ENCODE results near the gene EPN2.
A peak's percentile ranks its signal among the peaks of the same experiment; 100 is the strongest.

Gene EPN2

DNA sequence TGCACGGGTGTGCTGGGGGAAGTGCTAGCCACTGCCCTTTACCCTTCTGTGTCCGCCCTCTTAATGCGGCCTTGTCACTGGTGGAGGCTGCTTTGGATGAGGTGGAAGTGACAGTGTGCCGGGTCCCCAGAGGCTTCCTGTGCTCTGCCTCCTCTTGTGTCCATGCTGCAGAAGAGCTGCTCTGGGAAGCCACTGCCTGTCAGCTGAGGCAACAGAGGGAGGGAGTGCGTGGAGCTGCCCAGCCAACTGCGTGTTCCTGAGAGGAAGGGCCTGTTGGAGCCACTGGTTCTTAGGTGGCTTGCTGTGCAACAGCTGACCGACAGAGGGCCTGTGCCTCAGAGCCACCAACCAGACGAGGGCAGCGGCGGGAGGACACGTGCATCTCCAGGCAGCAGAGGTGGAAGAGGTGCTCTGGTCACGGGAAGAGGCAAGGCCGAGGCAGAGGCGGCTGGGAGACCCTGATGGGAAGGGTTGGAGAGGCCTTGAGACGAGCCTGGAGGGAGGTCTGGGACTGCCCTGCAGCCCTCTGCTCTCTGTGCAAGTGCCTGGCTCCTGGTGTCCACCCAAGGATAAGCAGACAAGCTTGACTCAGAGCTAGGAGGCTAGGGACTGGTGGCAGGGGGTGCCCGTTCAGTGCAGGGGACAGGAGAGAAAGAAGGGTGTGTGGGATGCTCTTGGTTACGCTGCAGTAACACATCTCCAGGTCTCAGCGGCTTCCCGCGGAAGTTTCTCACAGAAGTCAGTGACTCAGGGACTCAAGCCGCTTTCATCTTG is 100.0 kb downstream of the EPN2 start:
- H4K91ac ChIP-seq (ENCODE audit: low read length): peak overlapping the region; percentile 58
- no peak overlapping the region for H3K27ac ChIP-seq (ENCODE audit: low read length, poor library complexity, severe bottlenecking)
- H2BK120ac ChIP-seq (ENCODE audit: low read depth, low read length): peak overlapping the region; percentile 11
- H3K79me1 ChIP-seq (replicated peaks; ENCODE audit: low read length, poor library complexity, severe bottlenecking): peaks cover 16% of the 10 kb centered on the region
- no peaks in the 10 kb centered on the region for H3K27me3 ChIP-seq (ENCODE audit: control insufficient read depth in 1 of 2, insufficient read depth in 1 of 2, low read length in 2 of 2)
- peaks cover 27% of the 10 kb centered on the region for H3K4me1 ChIP-seq (ENCODE audit: control insufficient read depth, insufficient read depth, low read depth, low read length)
- DNase-seq: peak; percentile 28
- WGBS: 72% methylated on average over 21 of the region's 21 CpGs
- H3K4me2 ChIP-seq (ENCODE audit: low read length, poor library complexity, severe bottlenecking): no peak overlapping the region
- peaks cover 42 to 46% of the 10 kb centered on the region in 2 experiments for H3K36me3 ChIP-seq (ENCODE audit: control insufficient read depth in 1 of 2, insufficient read depth in 2 of 2, low read depth in 1 of 2, low read length in 2 of 2)
- H3K23ac ChIP-seq (ENCODE audit: low read length in 2 of 2): no peak overlapping the region
- H4K8ac ChIP-seq (ENCODE audit: low read length): peak overlapping the region; percentile 3
- H3K4ac ChIP-seq (ENCODE audit: low read depth in 1 of 2, low read length in 2 of 2): no peak overlapping the region
- no peak overlapping the region for H2AFZ ChIP-seq (ENCODE audit: low read depth, low read length)
- H3K9ac ChIP-seq (ENCODE audit: low read length): no peak overlapping the region
- H3K9me3 ChIP-seq (ENCODE audit: control insufficient read depth, low read length): no peaks in the 10 kb centered on the region
- no peak overlapping the region for H3K14ac ChIP-seq (ENCODE audit: low read length in 2 of 2)
- no peak overlapping the region for H2AK5ac ChIP-seq (ENCODE audit: low read length, severe bottlenecking)
- peak overlapping the region in 1 of 2 experiments; percentile 45 for H2BK12ac ChIP-seq (ENCODE audit: low read length in 2 of 2)
- H3K18ac ChIP-seq (ENCODE audit: low read depth in 1 of 2, low read length in 2 of 2): no peak overlapping the region
- no peak overlapping the region for H3K4me3 ChIP-seq (ENCODE audit: insufficient read depth in 1 of 2, low read depth in 1 of 2, low read length in 2 of 2)
- no peak overlapping the region for H2BK5ac ChIP-seq (ENCODE audit: low read depth, low read length, poor library complexity, severe bottlenecking)
- H2BK15ac ChIP-seq (ENCODE audit: low read depth, poor library complexity, severe bottlenecking): no peak overlapping the region

DNA sequence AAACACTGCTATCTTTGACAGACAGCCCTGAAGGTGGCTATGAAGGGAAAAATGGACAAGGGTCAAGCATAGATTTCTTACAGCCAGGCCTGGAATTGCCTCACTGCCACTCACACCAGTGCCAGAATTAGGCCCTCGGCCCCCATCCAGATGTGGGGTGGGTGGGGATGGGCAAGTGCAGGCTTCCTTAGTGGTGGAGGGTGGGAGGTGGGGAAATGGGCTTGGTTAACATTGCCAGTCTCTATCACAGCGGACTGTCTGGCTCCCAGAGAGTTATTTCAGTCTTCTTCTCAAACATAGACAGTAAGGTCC is 100.5 kb downstream of the EPN2 start:
- no peak overlapping the region for H2BK120ac ChIP-seq (ENCODE audit: low read depth, low read length)
- no peak overlapping the region for H4K8ac ChIP-seq (ENCODE audit: low read length)
- peaks cover 15% of the 10 kb centered on the region for H3K79me1 ChIP-seq (replicated peaks; ENCODE audit: low read length, poor library complexity, severe bottlenecking)
- no peak overlapping the region for H3K4me3 ChIP-seq (ENCODE audit: insufficient read depth in 1 of 2, low read depth in 1 of 2, low read length in 2 of 2)
- no peak overlapping the region for H3K18ac ChIP-seq (ENCODE audit: low read depth in 1 of 2, low read length in 2 of 2)
- no peak overlapping the region for H3K4me2 ChIP-seq (ENCODE audit: low read length, poor library complexity, severe bottlenecking)
- WGBS: 100% methylated on average over 1 of the region's 2 CpGs
- H3K36me3 ChIP-seq (ENCODE audit: control insufficient read depth in 1 of 2, insufficient read depth in 2 of 2, low read depth in 1 of 2, low read length in 2 of 2): peaks cover 41 to 42% of the 10 kb centered on the region in 2 experiments
- H3K4me1 ChIP-seq (ENCODE audit: control insufficient read depth, insufficient read depth, low read depth, low read length): peaks cover 27% of the 10 kb centered on the region
- no peak for DNase-seq
- no peak overlapping the region for H2BK15ac ChIP-seq (ENCODE audit: low read depth, poor library complexity, severe bottlenecking)
- no peaks in the 10 kb centered on the region for H3K27me3 ChIP-seq (ENCODE audit: control insufficient read depth in 1 of 2, insufficient read depth in 1 of 2, low read length in 2 of 2)
- H3K23ac ChIP-seq (ENCODE audit: low read length in 2 of 2): no peak overlapping the region
- no peak overlapping the region for H2AFZ ChIP-seq (ENCODE audit: low read depth, low read length)
- no peaks in the 10 kb centered on the region for H3K9me3 ChIP-seq (ENCODE audit: control insufficient read depth, low read length)
- no peak overlapping the region for H3K27ac ChIP-seq (ENCODE audit: low read length, poor library complexity, severe bottlenecking)
- no peak overlapping the region for H3K4ac ChIP-seq (ENCODE audit: low read depth in 1 of 2, low read length in 2 of 2)
- H3K14ac ChIP-seq (ENCODE audit: low read length in 2 of 2): no peak overlapping the region
- H4K91ac ChIP-seq (ENCODE audit: low read length): no peak overlapping the region
- H2AK5ac ChIP-seq (ENCODE audit: low read length, severe bottlenecking): no peak overlapping the region
- H2BK12ac ChIP-seq (ENCODE audit: low read length in 2 of 2): no peak overlapping the region
- H3K9ac ChIP-seq (ENCODE audit: low read length): no peak overlapping the region
- H2BK5ac ChIP-seq (ENCODE audit: low read depth, low read length, poor library complexity, severe bottlenecking): no peak overlapping the region

DNA sequence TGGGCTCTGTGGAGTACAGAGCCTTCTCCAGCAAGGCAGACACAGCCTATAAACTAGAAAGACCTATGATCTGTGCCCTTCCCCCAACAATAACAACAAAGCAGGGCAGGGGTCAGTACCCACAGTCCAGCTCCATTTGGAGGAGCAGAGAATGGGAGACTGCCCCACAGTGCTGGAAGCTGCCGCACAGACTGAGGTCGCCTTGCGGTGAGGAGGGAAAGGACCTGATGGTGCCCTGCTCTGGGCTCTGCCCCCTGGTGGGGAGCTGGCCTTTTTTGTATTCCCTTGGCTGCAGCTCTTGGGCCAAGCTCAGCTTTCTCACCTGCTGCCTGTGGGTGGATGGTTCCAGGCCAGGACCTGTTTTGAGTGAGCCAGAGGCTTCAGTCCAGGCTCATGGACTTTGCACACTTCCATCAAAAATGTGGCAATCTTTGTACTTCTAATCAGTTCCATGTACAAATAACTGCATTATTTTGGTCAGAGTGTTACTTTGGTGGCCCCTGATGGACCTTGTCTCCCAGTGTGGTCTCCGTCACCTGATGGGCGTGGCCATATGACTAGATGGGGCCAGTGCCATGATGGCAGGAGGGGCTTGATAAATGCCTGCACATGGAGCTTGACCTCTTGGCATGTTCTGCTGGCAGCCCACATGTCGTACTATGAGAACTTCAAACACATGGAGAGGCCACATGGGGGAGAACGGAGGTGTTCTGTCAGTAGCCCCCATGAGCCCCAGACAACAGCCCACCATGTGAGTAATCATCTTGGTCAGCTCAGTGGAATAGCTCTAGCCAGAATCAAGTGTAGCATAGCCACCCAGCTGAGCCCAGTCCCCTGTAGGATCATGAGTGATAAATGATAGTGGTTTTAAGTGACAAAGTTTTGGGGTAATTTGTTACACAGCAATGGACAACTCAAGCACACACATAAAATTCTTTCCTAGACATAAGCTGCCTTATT is 101.1 kb downstream of the EPN2 start:
- Histone ChIP-seq H3K4me1 (ENCODE audit: control insufficient read depth, insufficient read depth, low read depth, low read length) (peaks cover 27% of the 10 kb centered on the region), H3K4me2 (ENCODE audit: low read length, poor library complexity, severe bottlenecking) (no peak overlapping the region), H3K27me3 (ENCODE audit: control insufficient read depth in 1 of 2, insufficient read depth in 1 of 2, low read length in 2 of 2) (no peaks in the 10 kb centered on the region), H3K4ac (ENCODE audit: low read depth in 1 of 2, low read length in 2 of 2) (no peak overlapping the region), H3K79me1 (replicated peaks; ENCODE audit: low read length, poor library complexity, severe bottlenecking) (peaks cover 9% of the 10 kb centered on the region), H2BK120ac (ENCODE audit: low read depth, low read length) (no peak overlapping the region), H2AK5ac (ENCODE audit: low read length, severe bottlenecking) (no peak overlapping the region), H2AFZ (ENCODE audit: low read depth, low read length) (no peak overlapping the region), H3K4me3 (ENCODE audit: insufficient read depth in 1 of 2, low read depth in 1 of 2, low read length in 2 of 2) (no peak overlapping the region), H2BK12ac (ENCODE audit: low read length in 2 of 2) (no peak overlapping the region), H3K18ac (ENCODE audit: low read depth in 1 of 2, low read length in 2 of 2) (no peak overlapping the region), H3K27ac (ENCODE audit: low read length, poor library complexity, severe bottlenecking) (no peak overlapping the region), H4K8ac (ENCODE audit: low read length) (no peak overlapping the region), H3K9ac (ENCODE audit: low read length) (no peak overlapping the region), H2BK5ac (ENCODE audit: low read depth, low read length, poor library complexity, severe bottlenecking) (no peak overlapping the region), H3K9me3 (ENCODE audit: control insufficient read depth, low read length) (no peaks in the 10 kb centered on the region), H3K36me3 (ENCODE audit: control insufficient read depth in 1 of 2, insufficient read depth in 2 of 2, low read depth in 1 of 2, low read length in 2 of 2) (peaks cover 35 to 39% of the 10 kb centered on the region in 2 experiments), H3K23ac (ENCODE audit: low read length in 2 of 2) (no peak overlapping the region), H4K91ac (ENCODE audit: low read length) (no peak overlapping the region), H2BK15ac (ENCODE audit: low read depth, poor library complexity, severe bottlenecking) (no peak overlapping the region), H3K14ac (ENCODE audit: low read length in 2 of 2) (no peak overlapping the region)
- DNase-seq: peak; percentile 44
- 92% methylated on average over 7 of the region's 7 CpGs for WGBS

DNA sequence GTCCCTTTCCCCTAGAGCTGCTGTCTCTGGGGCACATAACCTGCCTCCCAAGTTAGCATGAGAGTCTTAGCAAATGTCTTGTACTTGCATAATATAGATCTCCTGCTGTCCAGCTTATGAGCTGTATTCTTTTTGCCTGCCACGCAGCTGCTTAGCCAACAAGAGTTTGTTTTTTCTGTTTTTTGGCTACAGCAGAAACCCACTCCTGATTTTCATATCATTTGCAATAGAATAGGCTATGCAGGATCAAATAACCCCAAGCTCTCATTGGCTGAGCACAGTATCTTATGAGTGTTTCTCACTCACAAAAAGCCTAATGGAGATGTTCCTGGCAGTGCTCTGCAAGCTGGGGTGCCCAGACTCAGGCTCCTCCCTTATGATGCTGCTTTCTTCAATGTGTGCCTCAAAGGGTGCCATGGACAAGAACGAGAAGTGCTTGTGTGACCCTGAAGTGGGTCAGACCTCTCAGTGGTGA is 102.2 kb downstream of the EPN2 start:
- WGBS: 67% methylated on average over 2 of the region's 2 CpGs
- Histone ChIP-seq H3K18ac (ENCODE audit: low read depth in 1 of 2, low read length in 2 of 2) (no peak overlapping the region), H2BK15ac (ENCODE audit: low read depth, poor library complexity, severe bottlenecking) (no peak overlapping the region), H4K8ac (ENCODE audit: low read length) (no peak overlapping the region), H3K9me3 (ENCODE audit: control insufficient read depth, low read length) (no peaks in the 10 kb centered on the region), H3K27ac (ENCODE audit: low read length, poor library complexity, severe bottlenecking) (no peak overlapping the region), H2BK12ac (ENCODE audit: low read length in 2 of 2) (no peak overlapping the region), H3K9ac (ENCODE audit: low read length) (no peak overlapping the region), H3K79me1 (replicated peaks; ENCODE audit: low read length, poor library complexity, severe bottlenecking) (peaks cover 2% of the 10 kb centered on the region), H4K91ac (ENCODE audit: low read length) (no peak overlapping the region), H2BK120ac (ENCODE audit: low read depth, low read length) (no peak overlapping the region), H2BK5ac (ENCODE audit: low read depth, low read length, poor library complexity, severe bottlenecking) (no peak overlapping the region), H3K36me3 (ENCODE audit: control insufficient read depth in 1 of 2, insufficient read depth in 2 of 2, low read depth in 1 of 2, low read length in 2 of 2) (peaks cover 24 to 37% of the 10 kb centered on the region in 2 experiments), H3K4ac (ENCODE audit: low read depth in 1 of 2, low read length in 2 of 2) (no peak overlapping the region), H3K4me1 (ENCODE audit: control insufficient read depth, insufficient read depth, low read depth, low read length) (peaks cover 27% of the 10 kb centered on the region), H3K14ac (ENCODE audit: low read length in 2 of 2) (no peak overlapping the region), H3K4me2 (ENCODE audit: low read length, poor library complexity, severe bottlenecking) (no peak overlapping the region), H2AK5ac (ENCODE audit: low read length, severe bottlenecking) (no peak overlapping the region), H3K23ac (ENCODE audit: low read length in 2 of 2) (no peak overlapping the region), H2AFZ (ENCODE audit: low read depth, low read length) (no peak overlapping the region), H3K27me3 (ENCODE audit: control insufficient read depth in 1 of 2, insufficient read depth in 1 of 2, low read length in 2 of 2) (no peaks in the 10 kb centered on the region), H3K4me3 (ENCODE audit: insufficient read depth in 1 of 2, low read depth in 1 of 2, low read length in 2 of 2) (no peak overlapping the region)
- DNase-seq: no peak

Measured in mesenchymal stem cell (in vitro differentiated cells and primary cell).